A549 (cell line): ENCODE data around the gene TEP1.

Experiments
- BHLHE40 ChIP-seq: IDR thresholded peaks from 2 replicates; pipeline ENCODE4 v1.6.1; 2012; ENCODE audit warnings: low read depth, low read length, inconsistent platforms
- CTCF ChIP-seq: fragments of >200 bp; sonication (Bioruptor Twin); formaldehyde crosslinking; IDR thresholded peaks from 3 replicates; pipeline ENCODE4 v1.5.1; 2016
- EP300 ChIP-seq, 2 experiments: fragments of >200 bp; sonication (Bioruptor Twin); formaldehyde crosslinking; IDR thresholded peaks; 2 replicates in 1 of 2; 3 replicates in 1 of 2; pipeline ENCODE4 v1.6.1; 2016 to 2017
- HOXA7 ChIP-seq: fragments of 250-450 bp; sonication (Bioruptor Pico); IDR thresholded peaks from 2 replicates; pipeline ENCODE4 v1.5.0; 2020; ENCODE audit warnings: mild to moderate bottlenecking, moderate library complexity
- JUN ChIP-seq, 2 experiments: fragments of >200 bp; sonication (Bioruptor Twin); formaldehyde crosslinking; IDR thresholded peaks; 2 replicates in 1 of 2; 3 replicates in 1 of 2; pipeline ENCODE4 v1.6.1; 2016 to 2017
- MAZ ChIP-seq: fragments of 150-350 bp; IDR thresholded peaks from 2 replicates; pipeline ENCODE4 v1.6.1; 2014; ENCODE audit warnings: antibody characterized with exemption, low read depth, low read length, borderline replicate concordance
- POLR2A ChIP-seq: IDR thresholded peaks from 2 replicates; pipeline ENCODE4 v1.6.1; 2012; ENCODE audit warnings: mild to moderate bottlenecking, low read length
- RAD21 ChIP-seq, 2 experiments: fragments of >200 bp in 1 of 2; sonication (Bioruptor Twin) in 1 of 2; formaldehyde crosslinking in 1 of 2; IDR thresholded peaks in 1 of 2; conservative IDR thresholded peaks in 1 of 2; 2 replicates in 1 of 2; 3 replicates in 1 of 2; pipeline ENCODE4 v1.6.1; 2012 to 2018; ENCODE audit warnings: inconsistent platforms in 1 of 2
- TF ChIP-seq, protein P1 (sequence below): fragments of 200-600 bp; sonication (generic); IDR thresholded peaks from 2 replicates; pipeline ENCODE4 v1.6.1; 2016; ENCODE audit warnings: antibody characterized with exemption, mild to moderate bottlenecking, moderate library complexity

GRCh38 chr14:20419419-20419818 lies 6.1 kb upstream of the TEP1 start:
- no peak for TF ChIP-seq RAD21 (conservative IDR thresholded peaks at IDR 0.05 in 1 of 2, IDR thresholded peaks at IDR 0.05 in 1 of 2)
- TF ChIP-seq, protein P1, sequence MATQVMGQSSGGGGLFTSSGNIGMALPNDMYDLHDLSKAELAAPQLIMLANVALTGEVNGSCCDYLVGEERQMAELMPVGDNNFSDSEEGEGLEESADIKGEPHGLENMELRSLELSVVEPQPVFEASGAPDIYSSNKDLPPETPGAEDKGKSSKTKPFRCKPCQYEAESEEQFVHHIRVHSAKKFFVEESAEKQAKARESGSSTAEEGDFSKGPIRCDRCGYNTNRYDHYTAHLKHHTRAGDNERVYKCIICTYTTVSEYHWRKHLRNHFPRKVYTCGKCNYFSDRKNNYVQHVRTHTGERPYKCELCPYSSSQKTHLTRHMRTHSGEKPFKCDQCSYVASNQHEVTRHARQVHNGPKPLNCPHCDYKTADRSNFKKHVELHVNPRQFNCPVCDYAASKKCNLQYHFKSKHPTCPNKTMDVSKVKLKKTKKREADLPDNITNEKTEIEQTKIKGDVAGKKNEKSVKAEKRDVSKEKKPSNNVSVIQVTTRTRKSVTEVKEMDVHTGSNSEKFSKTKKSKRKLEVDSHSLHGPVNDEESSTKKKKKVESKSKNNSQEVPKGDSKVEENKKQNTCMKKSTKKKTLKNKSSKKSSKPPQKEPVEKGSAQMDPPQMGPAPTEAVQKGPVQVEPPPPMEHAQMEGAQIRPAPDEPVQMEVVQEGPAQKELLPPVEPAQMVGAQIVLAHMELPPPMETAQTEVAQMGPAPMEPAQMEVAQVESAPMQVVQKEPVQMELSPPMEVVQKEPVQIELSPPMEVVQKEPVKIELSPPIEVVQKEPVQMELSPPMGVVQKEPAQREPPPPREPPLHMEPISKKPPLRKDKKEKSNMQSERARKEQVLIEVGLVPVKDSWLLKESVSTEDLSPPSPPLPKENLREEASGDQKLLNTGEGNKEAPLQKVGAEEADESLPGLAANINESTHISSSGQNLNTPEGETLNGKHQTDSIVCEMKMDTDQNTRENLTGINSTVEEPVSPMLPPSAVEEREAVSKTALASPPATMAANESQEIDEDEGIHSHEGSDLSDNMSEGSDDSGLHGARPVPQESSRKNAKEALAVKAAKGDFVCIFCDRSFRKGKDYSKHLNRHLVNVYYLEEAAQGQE = no peak
- no peak for TF ChIP-seq CTCF
- no peak for TF ChIP-seq MAZ
- no peak for TF ChIP-seq BHLHE40
- TF ChIP-seq POLR2A = no peak
- no peak for TF ChIP-seq HOXA7 (CRISPR knock-in tag)
- no peak for TF ChIP-seq JUN (IDR thresholded peaks at IDR 0.05)
- TF ChIP-seq EP300 (IDR thresholded peaks at IDR 0.05) = no peak
